ENCODE measurements around the gene COQ2.

The COQ2 gene

DNA sequence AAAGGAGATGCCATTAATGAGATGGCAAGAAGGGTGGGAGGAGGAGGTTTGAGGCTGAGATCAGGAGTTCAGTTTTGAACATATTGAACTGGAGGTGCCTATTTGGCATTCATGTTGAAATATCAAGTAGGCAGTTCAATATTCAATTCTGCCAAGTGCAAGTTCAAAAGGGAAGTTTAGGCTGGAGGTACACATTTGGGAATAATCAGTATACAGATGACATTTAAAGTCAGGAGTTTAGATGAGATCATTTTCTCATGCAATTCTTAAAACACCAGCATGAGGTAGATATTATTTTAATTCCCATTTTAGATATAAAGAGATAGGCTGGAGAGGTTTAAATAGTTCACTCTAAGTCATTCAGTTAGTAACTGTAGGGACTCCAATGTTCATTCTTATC is 26.1 kb downstream of the COQ2 start:
- TF ChIP-seq LEF1 (IDR thresholded peaks at IDR 0.05; ENCODE audit: borderline replicate concordance) (no peak), FOXA1 (IDR thresholded peaks at IDR 0.05) (no peak), ELF4 (IDR thresholded peaks at IDR 0.05) (no peak), TARDBP (IDR thresholded peaks at IDR 0.05) (no peak), NFRKB (IDR thresholded peaks at IDR 0.05) (no peak), FOXM1 (IDR thresholded peaks at IDR 0.05; ENCODE audit: borderline replicate concordance) (no peak)
- no peak for DNase-seq (ENCODE audit: extremely low spot score)
- ChIA-PET POLR2A (no interaction called here), CTCF (interaction anchor here (1.1 kb wide), 1 partner anchor 148 kb away, joined by 3 read pairs; no protein-coding TSS in a partner anchor)

DNA sequence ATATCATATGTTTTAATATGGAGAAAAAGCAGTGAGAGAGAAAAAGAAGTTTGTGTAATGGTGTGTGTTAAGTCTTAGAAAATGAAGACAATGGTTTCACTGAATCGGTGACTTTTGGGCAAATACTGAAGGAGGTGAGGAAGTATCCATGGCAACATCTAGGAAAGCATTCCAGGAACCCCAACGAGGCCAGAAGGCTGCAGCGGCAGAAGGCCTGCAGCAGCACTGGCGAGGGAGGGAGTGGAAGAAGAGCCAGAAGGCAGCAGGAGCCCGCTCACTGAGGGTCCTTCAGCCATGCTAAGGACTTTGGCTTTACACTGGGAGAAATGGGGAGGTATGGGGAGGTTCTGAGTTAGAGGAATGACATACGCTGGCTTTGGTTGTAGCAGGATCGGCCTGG is 26.8 kb downstream of the COQ2 start:
- DNase-seq (ENCODE audit: extremely low spot score), result no peak
- POLR2A ChIA-PET, result no interaction called here
- CTCF ChIA-PET, result no interaction called here
- TF ChIP-seq LEF1 (IDR thresholded peaks at IDR 0.05; ENCODE audit: borderline replicate concordance), result no peak
- TF ChIP-seq SP1 (IDR thresholded peaks at IDR 0.05), result no peak
- no peak for TF ChIP-seq ELF4 (IDR thresholded peaks at IDR 0.05)
- no peak for TF ChIP-seq ZNF384 (IDR thresholded peaks at IDR 0.05)
- no peak for TF ChIP-seq NFRKB (IDR thresholded peaks at IDR 0.05)
- no peak for TF ChIP-seq ARNT (IDR thresholded peaks at IDR 0.05)
- TF ChIP-seq, protein P1, sequence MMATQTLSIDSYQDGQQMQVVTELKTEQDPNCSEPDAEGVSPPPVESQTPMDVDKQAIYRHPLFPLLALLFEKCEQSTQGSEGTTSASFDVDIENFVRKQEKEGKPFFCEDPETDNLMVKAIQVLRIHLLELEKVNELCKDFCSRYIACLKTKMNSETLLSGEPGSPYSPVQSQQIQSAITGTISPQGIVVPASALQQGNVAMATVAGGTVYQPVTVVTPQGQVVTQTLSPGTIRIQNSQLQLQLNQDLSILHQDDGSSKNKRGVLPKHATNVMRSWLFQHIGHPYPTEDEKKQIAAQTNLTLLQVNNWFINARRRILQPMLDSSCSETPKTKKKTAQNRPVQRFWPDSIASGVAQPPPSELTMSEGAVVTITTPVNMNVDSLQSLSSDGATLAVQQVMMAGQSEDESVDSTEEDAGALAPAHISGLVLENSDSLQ (IDR thresholded peaks at IDR 0.05), result no peak
- TF ChIP-seq CTBP1 (IDR thresholded peaks at IDR 0.05; ENCODE audit: borderline replicate concordance), result no peak
- no peak for TF ChIP-seq FOXK2 (IDR thresholded peaks at IDR 0.05)
- TF ChIP-seq TARDBP (IDR thresholded peaks at IDR 0.05), result no peak
- TF ChIP-seq FOXA1 (IDR thresholded peaks at IDR 0.05), result no peak
- TF ChIP-seq FOXM1 (IDR thresholded peaks at IDR 0.05; ENCODE audit: borderline replicate concordance), result no peak
- TF ChIP-seq L3MBTL2 (conservative IDR thresholded peaks at IDR 0.05), result no peak
- TF ChIP-seq BHLHE40 (IDR thresholded peaks at IDR 0.05; ENCODE audit: borderline replicate concordance), result no peak
- TF ChIP-seq SUZ12 (IDR thresholded peaks at IDR 0.05), result no peak
- no peak for TF ChIP-seq HDGF (IDR thresholded peaks at IDR 0.05; ENCODE audit: borderline replicate concordance)

DNA sequence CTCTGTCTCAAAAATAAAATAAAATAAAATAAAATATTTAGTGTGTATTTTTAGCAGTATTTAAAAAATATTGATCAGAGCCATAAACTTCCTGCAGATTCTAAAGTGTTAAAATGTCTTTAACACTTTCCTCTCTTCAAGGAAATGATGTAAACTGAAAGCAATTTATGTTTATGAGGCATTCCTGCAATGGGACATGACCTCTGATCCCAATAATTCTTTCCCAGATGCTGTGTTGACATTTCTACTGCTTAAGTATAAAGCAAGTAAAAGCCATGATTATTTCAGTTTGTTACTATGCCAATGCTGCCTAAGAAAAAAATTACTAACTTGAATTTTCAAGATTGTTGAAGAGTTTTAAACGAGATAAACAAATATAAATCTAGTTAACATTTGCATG is 29.0 kb downstream of the COQ2 start:
- ChIA-PET POLR2A (no interaction called here), CTCF (no interaction called here)
- peak; percentile 33 for DNase-seq (ENCODE audit: extremely low spot score)
- TF ChIP-seq FOXK2 (IDR thresholded peaks at IDR 0.05) (no peak), CTBP1 (IDR thresholded peaks at IDR 0.05; ENCODE audit: borderline replicate concordance) (peak; percentile 82), NFRKB (IDR thresholded peaks at IDR 0.05) (no peak)
- TF ChIP-seq, protein P1 (IDR thresholded peaks at IDR 0.05), result peak; percentile 92

DNA sequence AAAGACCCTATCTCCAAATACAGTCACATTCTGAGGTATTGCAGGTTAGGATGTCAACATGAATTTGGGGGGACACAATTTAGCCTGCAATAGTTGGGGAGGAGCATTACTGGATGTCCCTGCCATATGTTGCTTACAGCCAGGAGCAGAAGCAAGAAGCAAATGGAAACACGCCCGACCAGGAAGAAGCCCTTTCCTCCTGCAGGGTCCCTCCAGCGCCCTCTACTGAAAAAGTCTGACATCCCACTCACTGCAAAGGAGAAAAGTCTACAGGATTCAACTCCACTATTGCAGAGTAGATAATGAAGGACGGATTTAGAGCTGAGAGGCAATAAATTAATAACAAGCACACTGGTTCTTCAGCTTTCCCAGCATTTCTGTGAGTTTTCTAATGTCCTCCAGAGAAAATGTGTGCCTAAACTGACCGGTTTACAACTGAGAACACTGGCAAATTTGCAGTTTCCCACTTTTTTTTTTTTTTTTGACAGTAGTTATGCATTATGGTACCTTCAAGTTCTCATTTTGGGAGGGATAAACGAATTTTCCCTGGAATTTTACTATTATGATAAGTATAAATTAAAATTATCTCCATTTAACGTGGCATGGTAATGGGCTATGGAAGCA is 31.7 kb downstream of the COQ2 start:
- TF ChIP-seq LEF1 (IDR thresholded peaks at IDR 0.05; ENCODE audit: borderline replicate concordance) (no peak), ZNF384 (IDR thresholded peaks at IDR 0.05) (no peak), TARDBP (IDR thresholded peaks at IDR 0.05) (no peak), SP1 (IDR thresholded peaks at IDR 0.05) (no peak), CTBP1 (IDR thresholded peaks at IDR 0.05; ENCODE audit: borderline replicate concordance) (no peak), FOXA1 (IDR thresholded peaks at IDR 0.05) (no peak), L3MBTL2 (conservative IDR thresholded peaks at IDR 0.05) (no peak), ELF4 (IDR thresholded peaks at IDR 0.05) (no peak), FOXM1 (IDR thresholded peaks at IDR 0.05; ENCODE audit: borderline replicate concordance) (no peak), SUZ12 (IDR thresholded peaks at IDR 0.05) (no peak)
- TF ChIP-seq, protein P1 (IDR thresholded peaks at IDR 0.05), result no peak
- ChIA-PET POLR2A (no interaction called here), CTCF (interaction anchor here (0.6 to 1.1 kb wide), 8 partner anchors 14 to 1459 kb away, joined by 3 to 6 read pairs (median 3); partner anchors contain the start of gene COPS4)
- DNase-seq (ENCODE audit: extremely low spot score), result peak; percentile 70

DNA sequence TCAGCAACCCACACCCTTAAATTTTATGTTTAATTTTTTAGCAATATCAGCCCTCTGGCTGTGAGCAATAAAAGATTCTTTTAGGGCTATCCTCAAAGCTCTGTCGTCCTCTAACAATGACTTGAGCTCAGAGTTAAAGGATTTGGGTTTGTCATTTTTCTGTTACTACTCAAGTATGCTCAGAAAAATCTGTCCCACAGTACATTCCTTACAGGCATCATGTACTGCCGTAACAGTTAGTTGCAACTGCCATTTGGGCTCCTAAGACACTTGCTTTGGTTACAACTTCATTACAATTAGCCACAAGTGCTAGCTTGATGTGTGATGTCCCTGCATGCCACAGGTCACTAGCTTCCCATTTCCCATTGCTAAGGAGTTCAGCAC is 33.2 kb downstream of the COQ2 start:
- CTCF ChIA-PET, result interaction anchor here (0.6 to 0.8 kb wide), 2 partner anchors 12 to 177 kb away, joined by 3 read pairs; no protein-coding TSS in a partner anchor
- no peak for DNase-seq (ENCODE audit: extremely low spot score)
- POLR2A ChIA-PET, result no interaction called here
- TF ChIP-seq ARNT (IDR thresholded peaks at IDR 0.05), result no peak
- no peak for TF ChIP-seq L3MBTL2 (conservative IDR thresholded peaks at IDR 0.05)
- no peak for TF ChIP-seq LEF1 (IDR thresholded peaks at IDR 0.05; ENCODE audit: borderline replicate concordance)
- TF ChIP-seq ZNF384 (IDR thresholded peaks at IDR 0.05), result no peak
- no peak for TF ChIP-seq HDGF (IDR thresholded peaks at IDR 0.05; ENCODE audit: borderline replicate concordance)
- TF ChIP-seq TARDBP (IDR thresholded peaks at IDR 0.05), result no peak
- no peak for TF ChIP-seq SP1 (IDR thresholded peaks at IDR 0.05)
- TF ChIP-seq FOXA1 (IDR thresholded peaks at IDR 0.05), result no peak
- no peak for TF ChIP-seq FOXM1 (IDR thresholded peaks at IDR 0.05; ENCODE audit: borderline replicate concordance)
- no peak for TF ChIP-seq CTBP1 (IDR thresholded peaks at IDR 0.05; ENCODE audit: borderline replicate concordance)
- no peak for TF ChIP-seq BHLHE40 (IDR thresholded peaks at IDR 0.05; ENCODE audit: borderline replicate concordance)
- no peak for TF ChIP-seq NFRKB (IDR thresholded peaks at IDR 0.05)
- TF ChIP-seq FOXK2 (IDR thresholded peaks at IDR 0.05), result no peak
- TF ChIP-seq SUZ12 (IDR thresholded peaks at IDR 0.05), result no peak
- TF ChIP-seq ELF4 (IDR thresholded peaks at IDR 0.05), result no peak

DNA sequence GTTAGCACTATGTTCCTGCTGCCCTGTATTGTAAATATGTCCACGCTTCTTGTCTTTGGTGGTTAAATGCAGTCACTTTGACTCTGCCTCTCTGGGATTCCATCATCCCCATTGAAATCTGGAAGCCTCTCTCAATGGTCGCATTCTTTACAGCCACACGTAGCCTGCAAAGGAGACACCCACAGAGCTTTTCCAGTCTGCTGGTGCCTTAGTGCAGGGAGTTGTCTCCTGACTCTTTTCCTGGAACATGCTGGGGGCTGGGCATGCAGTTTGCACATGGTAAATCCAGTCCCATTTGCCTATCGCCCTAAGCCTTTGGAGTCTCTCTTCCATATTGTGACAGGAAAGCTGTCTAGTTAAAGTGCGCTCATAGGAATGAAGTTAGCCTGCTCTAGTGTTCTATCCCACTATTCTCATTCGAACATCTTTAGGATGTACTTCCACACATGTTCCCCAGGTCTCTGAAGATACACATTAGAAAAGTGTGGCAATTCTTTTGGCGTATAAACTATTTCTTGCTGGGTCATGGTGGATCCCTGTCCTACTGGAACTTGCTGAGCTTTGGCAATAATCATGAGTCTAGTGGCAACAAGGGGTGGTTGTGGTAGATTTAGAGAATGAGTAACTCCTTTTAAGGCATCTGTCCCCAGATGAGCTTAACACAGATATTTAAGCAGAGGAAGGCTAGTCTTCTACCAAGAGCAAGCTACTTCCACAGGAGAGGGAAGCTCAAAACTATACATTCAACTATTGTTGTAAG is 33.7 kb downstream of the COQ2 start:
- no peak for DNase-seq (ENCODE audit: extremely low spot score)
- TF ChIP-seq NFRKB (IDR thresholded peaks at IDR 0.05), result no peak
- no peak for TF ChIP-seq HDGF (IDR thresholded peaks at IDR 0.05; ENCODE audit: borderline replicate concordance)
- TF ChIP-seq FOXK2 (IDR thresholded peaks at IDR 0.05), result no peak
- no peak for TF ChIP-seq ZNF384 (IDR thresholded peaks at IDR 0.05)
- no peak for TF ChIP-seq LEF1 (IDR thresholded peaks at IDR 0.05; ENCODE audit: borderline replicate concordance)
- TF ChIP-seq, protein P1 (IDR thresholded peaks at IDR 0.05), result no peak
- no peak for TF ChIP-seq FOXA1 (IDR thresholded peaks at IDR 0.05)
- TF ChIP-seq SUZ12 (IDR thresholded peaks at IDR 0.05), result no peak
- TF ChIP-seq TARDBP (IDR thresholded peaks at IDR 0.05), result no peak
- ChIA-PET CTCF (interaction anchor here (0.8 kb wide), 1 partner anchor 177 kb away, joined by 3 read pairs; no protein-coding TSS in a partner anchor), POLR2A (no interaction called here)

Data from HEK293T (cell line).